IMR-90 (cell line): Measurements from ENCODE around the gene KRT4.

ENCODE experiments used
- BHLHE40 ChIP-seq: fragments of 150-350 bp; IDR thresholded peaks from 2 replicates; pipeline ENCODE4 v1.6.1; 2016; ENCODE audit warnings: mild to moderate bottlenecking, low read depth, low read length
- CTCF ChIP-seq: conservative IDR thresholded peaks from 2 replicates; pipeline ENCODE4 v1.5.1; 2012; ENCODE audit warnings: mild to moderate bottlenecking, low read depth, low read length, improper control_type of control experiment

- TF ChIP-seq CTCF (no peak), BHLHE40 (no peak)
Measured at GRCh38 chr12:52817699-52818238, 3.9 kb upstream of the KRT4 start.
